ENCODE data around the gene BNIP3.

Gene BNIP3

GRCh38 chr10:131975003-131975402 lies 6.7 kb downstream of the BNIP3 start:
- Histone ChIP-seq H3K4me2 (ENCODE audit: low read length) (no peak overlapping the region), H3K4me1 (ENCODE audit: control insufficient read depth, low read length) (peaks cover 20% of the 10 kb centered on the region), H3K9me3 (ENCODE audit: control insufficient read depth, insufficient read depth, low read length) (no peaks in the 10 kb centered on the region), H3K79me2 (ENCODE audit: control insufficient read depth, low read length) (peaks cover 78% of the 10 kb centered on the region), H3K27me3 (ENCODE audit: control insufficient read depth, low read length) (no peaks in the 10 kb centered on the region), H3F3A (ENCODE audit: control insufficient read depth, insufficient read depth) (no peaks in the 10 kb centered on the region), H3K36me3 (ENCODE audit: control insufficient read depth, low read length) (peaks cover 83% of the 10 kb centered on the region), H3K4me3 (ENCODE audit: low read length) (no peak overlapping the region), H3K27ac (ENCODE audit: low read depth, low read length) (no peak overlapping the region), H3K9me2 (replicated peaks; ENCODE audit: control insufficient read depth, low read length) (no peaks in the 10 kb centered on the region), H4K20me1 (ENCODE audit: control insufficient read depth, insufficient read depth, low read depth, low read length) (peaks cover 32% of the 10 kb centered on the region)
- TF ChIP-seq CTCF (IDR thresholded peaks at IDR 0.05; ENCODE audit: low read depth, low read length, poor library complexity, severe bottlenecking) (no peak), EZH2phosphoT487 (IDR thresholded peaks at IDR 0.05; ENCODE audit: borderline replicate concordance, low read length) (no peak)

GRCh38 chr10:131974034-131974817 lies 7.5 kb downstream of the BNIP3 start:
- no peaks in the 10 kb centered on the region for H3F3A ChIP-seq (ENCODE audit: control insufficient read depth, insufficient read depth)
- H3K27ac ChIP-seq (ENCODE audit: low read depth, low read length): no peak overlapping the region
- peaks cover 12% of the 10 kb centered on the region; the same call in 1 of the 2 replicates for H3K4me1 ChIP-seq (ENCODE audit: control insufficient read depth, low read length)
- H3K4me3 ChIP-seq (ENCODE audit: low read length): no peak overlapping the region
- no peak overlapping the region for H3K4me2 ChIP-seq (ENCODE audit: low read length)
- no peak for TF ChIP-seq CTCF (IDR thresholded peaks at IDR 0.05; ENCODE audit: low read depth, low read length, poor library complexity, severe bottlenecking)
- no peak for TF ChIP-seq EZH2phosphoT487 (IDR thresholded peaks at IDR 0.05; ENCODE audit: borderline replicate concordance, low read length)
- H3K36me3 ChIP-seq (ENCODE audit: control insufficient read depth, low read length): peaks cover 85% of the 10 kb centered on the region
- H3K9me3 ChIP-seq (ENCODE audit: control insufficient read depth, insufficient read depth, low read length): no peaks in the 10 kb centered on the region
- no peaks in the 10 kb centered on the region for H3K27me3 ChIP-seq (ENCODE audit: control insufficient read depth, low read length)
- peaks cover 70% of the 10 kb centered on the region for H3K79me2 ChIP-seq (ENCODE audit: control insufficient read depth, low read length)
- no peaks in the 10 kb centered on the region for H3K9me2 ChIP-seq (replicated peaks; ENCODE audit: control insufficient read depth, low read length)
- peaks cover 24% of the 10 kb centered on the region for H4K20me1 ChIP-seq (ENCODE audit: control insufficient read depth, insufficient read depth, low read depth, low read length)

- Histone ChIP-seq H3K4me1 (ENCODE audit: control insufficient read depth, low read length) (peaks cover 5% of the 10 kb centered on the region; the same call in 1 of the 2 replicates), H3K4me2 (ENCODE audit: low read length) (no peak overlapping the region), H4K20me1 (ENCODE audit: control insufficient read depth, insufficient read depth, low read depth, low read length) (peaks cover 16% of the 10 kb centered on the region), H3K79me2 (ENCODE audit: control insufficient read depth, low read length) (peaks cover 61% of the 10 kb centered on the region), H3K9me3 (ENCODE audit: control insufficient read depth, insufficient read depth, low read length) (no peaks in the 10 kb centered on the region), H3K27ac (ENCODE audit: low read depth, low read length) (no peak overlapping the region), H3K27me3 (ENCODE audit: control insufficient read depth, low read length) (no peaks in the 10 kb centered on the region), H3F3A (ENCODE audit: control insufficient read depth, insufficient read depth) (no peaks in the 10 kb centered on the region), H3K36me3 (ENCODE audit: control insufficient read depth, low read length) (peaks cover 91% of the 10 kb centered on the region), H3K4me3 (ENCODE audit: low read length) (no peak overlapping the region), H3K9me2 (replicated peaks; ENCODE audit: control insufficient read depth, low read length) (no peaks in the 10 kb centered on the region)
- TF ChIP-seq EZH2phosphoT487 (IDR thresholded peaks at IDR 0.05; ENCODE audit: borderline replicate concordance, low read length) (no peak), CTCF (IDR thresholded peaks at IDR 0.05; ENCODE audit: low read depth, low read length, poor library complexity, severe bottlenecking) (no peak)
Observed at GRCh38 chr10:131973160-131973951, 8.4 kb downstream of the BNIP3 start.

Measured in DOHH2 (cell line).